HepG2 (cell line): ENCODE data around the gene JMJD8. TPM values are rescaled to one million over a fixed set of nuclear protein-coding genes. Genes with fewer than 3 reads are reported as not detected.

ENCODE experiments used
- ARID4A ChIP-seq: sonication (generic); formaldehyde crosslinking; IDR thresholded peaks from 2 replicates; pipeline ENCODE4 v1.5.0; 2020; ENCODE audit warnings: mild to moderate bottlenecking, missing genetic modification reagents, borderline replicate concordance
- CREM ChIP-seq, 2 experiments: sonication (generic) in 1 of 2; formaldehyde crosslinking in 1 of 2; IDR thresholded peaks; 2 replicates each; pipeline versions ENCODE4 v1.4.0 to v1.6.1; 2016 to 2020; ENCODE audit warnings: antibody characterized with exemption in 1 of 2, mild to moderate bottlenecking in 1 of 2, missing genetic modification reagents in 1 of 2
- HNF4G ChIP-seq, 2 experiments: sonication (generic) in 1 of 2; formaldehyde crosslinking in 1 of 2; IDR thresholded peaks; 2 replicates each; pipeline versions ENCODE4 v1.4.0 to v1.6.1; 2011 to 2020; ENCODE audit warnings: borderline replicate concordance in 2 of 2, low read depth in 2 of 2, mild to moderate bottlenecking in 2 of 2, low read length in 1 of 2, missing genetic modification reagents in 1 of 2, moderate library complexity in 1 of 2
- HOXA5 ChIP-seq: sonication (generic); formaldehyde crosslinking; IDR thresholded peaks from 2 replicates; pipeline ENCODE4 v1.4.0; 2020; ENCODE audit warnings: missing genetic modification reagents
- MEF2D ChIP-seq: sonication (generic); formaldehyde crosslinking; IDR thresholded peaks from 2 replicates; pipeline ENCODE4 v1.5.1; 2020; ENCODE audit warnings: mild to moderate bottlenecking, missing genetic modification reagents
- MTERF4 ChIP-seq: sonication (generic); formaldehyde crosslinking; IDR thresholded peaks from 2 replicates; pipeline ENCODE4 v1.8.0; 2023; ENCODE audit warnings: mild to moderate bottlenecking, missing genetic modification reagents
- NR2C2 ChIP-seq: sonication (generic); formaldehyde crosslinking; IDR thresholded peaks from 2 replicates; pipeline ENCODE4 v1.4.0; 2020; ENCODE audit warnings: missing genetic modification reagents, mild to moderate bottlenecking, moderate library complexity, borderline replicate concordance
- PHF20 ChIP-seq: sonication (generic); formaldehyde crosslinking; IDR thresholded peaks from 2 replicates; pipeline ENCODE4 v1.5.0; 2020; ENCODE audit warnings: mild to moderate bottlenecking, missing genetic modification reagents
- RELA ChIP-seq: sonication (generic); formaldehyde crosslinking; IDR thresholded peaks from 2 replicates; pipeline ENCODE4 v1.4.0; 2020; ENCODE audit warnings: missing genetic modification reagents
- SYNCRIP ChIP-seq: fragments of 200-400 bp; formaldehyde crosslinking; IDR thresholded peaks from 2 replicates; pipeline ENCODE4 v1.6.1; 2018; ENCODE audit warnings: mild to moderate bottlenecking, low read depth, low read length; ENCODE audit not compliant: insufficient read depth
- TAF15 ChIP-seq: fragments of 200-400 bp; formaldehyde crosslinking; IDR thresholded peaks from one replicate; pipeline ENCODE4 v1.6.1; 2018; ENCODE audit warnings: mild to moderate bottlenecking, low read depth, low read length; ENCODE audit not compliant: poor library complexity, severe bottlenecking
- WIZ ChIP-seq: sonication (generic); formaldehyde crosslinking; IDR thresholded peaks from 2 replicates; pipeline ENCODE4 v1.5.1; 2020; ENCODE audit warnings: mild to moderate bottlenecking, missing genetic modification reagents
- ZBTB38 ChIP-seq: sonication (generic); formaldehyde crosslinking; IDR thresholded peaks from 2 replicates; pipeline ENCODE4 v1.5.1; 2020; ENCODE audit warnings: mild to moderate bottlenecking, missing genetic modification reagents
- ZNF337 ChIP-seq: sonication (generic); formaldehyde crosslinking; IDR thresholded peaks from 2 replicates; pipeline ENCODE4 v1.5.1; 2020; ENCODE audit warnings: missing genetic modification reagents, low read depth, mild to moderate bottlenecking, borderline replicate concordance
- ZNF543 ChIP-seq: sonication (generic); formaldehyde crosslinking; IDR thresholded peaks from 2 replicates; pipeline ENCODE4 v1.4.0; 2020; ENCODE audit warnings: mild to moderate bottlenecking, missing genetic modification reagents
- polyA plus RNA-seq, 8 experiments: library from polyadenylated mRNA; depleted of rRNA in 3 of 8; stranded (reverse) in 7 of 8; unstranded in 1 of 8; fragments of >200 nt; fragmentation: Illumina TruSeq in 4 of 8; extraction: Trizol in 4 of 8; gene quantifications; 2 replicates each; pipeline versions ENCODE4 v1.2.1 to v1.2.3, GENCODE V29; 2011 to 2016; ENCODE audit warnings: low read depth in 4 of 8, missing spikeins in 1 of 8, mixed read lengths in 1 of 8; ENCODE audit not compliant: insufficient read depth in 1 of 8
- total RNA-seq, 5 experiments: library from RNA; depleted of rRNA; stranded (reverse); fragments of >200 nt; fragmentation: Illumina TruSeq; extraction: Trizol; gene quantifications; 2 replicates each; pipeline ENCODE4 v1.2.3, GENCODE V29; 2016; ENCODE audit warnings: low read depth in 1 of 5
- TF ChIP-seq, protein P1 (sequence below): sonication (generic); formaldehyde crosslinking; IDR thresholded peaks from 2 replicates; pipeline ENCODE4 v1.5.1; 2020; ENCODE audit warnings: mild to moderate bottlenecking, missing genetic modification reagents
- TF ChIP-seq, protein P2 (sequence below): IDR thresholded peaks from 2 replicates; pipeline ENCODE4 v1.6.1; 2016; ENCODE audit warnings: missing compliant biosample characterization, missing genetic modification reagents, borderline replicate concordance

The JMJD8 gene
- total and polyA plus RNA-seq, 2 of the 13 experiments (the other 11 are each of a cell fraction or from before 2014, with no cell fraction given), result 2.6 to 11.8 TPM

GRCh38 chr16:637081-638018 lies 46.8 kb downstream of the JMJD8 start (continued):
- TF ChIP-seq, protein P1, sequence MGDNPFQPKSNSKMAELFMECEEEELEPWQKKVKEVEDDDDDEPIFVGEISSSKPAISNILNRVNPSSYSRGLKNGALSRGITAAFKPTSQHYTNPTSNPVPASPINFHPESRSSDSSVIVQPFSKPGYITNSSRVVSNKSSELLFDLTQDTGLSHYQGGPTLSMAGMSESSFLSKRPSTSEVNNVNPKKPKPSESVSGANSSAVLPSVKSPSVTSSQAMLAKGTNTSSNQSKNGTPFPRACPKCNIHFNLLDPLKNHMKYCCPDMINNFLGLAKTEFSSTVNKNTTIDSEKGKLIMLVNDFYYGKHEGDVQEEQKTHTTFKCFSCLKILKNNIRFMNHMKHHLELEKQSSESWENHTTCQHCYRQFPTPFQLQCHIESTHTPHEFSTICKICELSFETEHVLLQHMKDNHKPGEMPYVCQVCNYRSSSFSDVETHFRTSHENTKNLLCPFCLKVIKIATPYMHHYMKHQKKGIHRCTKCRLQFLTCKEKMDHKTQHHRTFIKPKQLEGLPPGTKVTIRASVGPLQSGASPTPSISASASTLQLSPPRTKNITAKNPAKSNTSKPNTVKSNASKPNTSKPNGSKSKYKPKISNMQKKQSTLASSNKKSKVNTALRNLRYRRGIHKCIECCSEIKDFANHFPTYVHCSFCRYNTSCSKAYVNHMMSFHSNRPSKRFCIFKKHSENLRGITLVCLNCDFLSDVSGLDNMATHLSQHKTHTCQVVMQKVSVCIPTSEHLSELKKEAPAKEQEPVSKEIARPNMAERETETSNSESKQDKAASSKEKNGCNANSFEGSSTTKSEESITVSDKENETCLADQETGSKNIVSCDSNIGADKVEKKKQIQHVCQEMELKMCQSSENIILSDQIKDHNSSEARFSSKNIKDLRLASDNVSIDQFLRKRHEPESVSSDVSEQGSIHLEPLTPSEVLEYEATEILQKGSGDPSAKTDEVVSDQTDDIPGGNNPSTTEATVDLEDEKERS, result no peak
- no peak for TF ChIP-seq ZNF337
- TF ChIP-seq HNF4G (IDR thresholded peaks at IDR 0.05; ENCODE audit: borderline replicate concordance, low read depth, low read length), result no peak
- TF ChIP-seq HNF4G (CRISPR knock-in tag; IDR thresholded peaks at IDR 0.05; ENCODE audit: borderline replicate concordance, low read depth), result no peak
- TF ChIP-seq CREM (IDR thresholded peaks at IDR 0.05), result no peak
- no peak for TF ChIP-seq CREM (CRISPR knock-in tag; IDR thresholded peaks at IDR 0.05)
- TF ChIP-seq NR2C2 (CRISPR knock-in tag), result peak; percentile 18; the same call in 1 of the 2 replicates
- no peak for TF ChIP-seq RELA
- 0 out of 2 replicates have a peak, but pooled peaks have one; percentile 6 for TF ChIP-seq HOXA5 (CRISPR knock-in tag)
- TF ChIP-seq, protein P2, sequence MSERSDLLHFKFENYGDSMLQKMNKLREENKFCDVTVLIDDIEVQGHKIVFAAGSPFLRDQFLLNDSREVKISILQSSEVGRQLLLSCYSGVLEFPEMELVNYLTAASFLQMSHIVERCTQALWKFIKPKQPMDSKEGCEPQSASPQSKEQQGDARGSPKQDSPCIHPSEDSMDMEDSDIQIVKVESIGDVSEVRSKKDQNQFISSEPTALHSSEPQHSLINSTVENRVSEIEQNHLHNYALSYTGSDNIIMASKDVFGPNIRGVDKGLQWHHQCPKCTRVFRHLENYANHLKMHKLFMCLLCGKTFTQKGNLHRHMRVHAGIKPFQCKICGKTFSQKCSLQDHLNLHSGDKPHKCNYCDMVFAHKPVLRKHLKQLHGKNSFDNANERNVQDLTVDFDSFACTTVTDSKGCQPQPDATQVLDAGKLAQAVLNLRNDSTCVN, result no peak; the same call in 1 of the 2 replicates
- TF ChIP-seq ARID4A (CRISPR knock-in tag), result 0 out of 2 replicates have a peak, but pooled peaks have one; percentile 3
- no peak for TF ChIP-seq PHF20
- TF ChIP-seq SYNCRIP, result no peak
- TF ChIP-seq WIZ (CRISPR knock-in tag), result peak; percentile 33; the same call in 1 of the 2 replicates
- TF ChIP-seq MTERF4 (CRISPR knock-in tag), result no peak
- TF ChIP-seq MEF2D (CRISPR knock-in tag), result peak; percentile 54; the same call in 1 of the 2 replicates
- TF ChIP-seq ZNF543 (CRISPR knock-in tag), result no peak
- 0 out of 2 replicates have a peak, but pooled peaks have one; percentile 33 for TF ChIP-seq ZBTB38
- TF ChIP-seq TAF15, result no peak
